Cardiac septum (tissue), 1 donor: ENCODE measurements around the gene CAMK2N1. TPM values are rescaled to one million over a fixed set of nuclear protein-coding genes. Genes with fewer than 3 reads are reported as not detected.
"Not testable (repeated sequence)": the region's sequence is repeated elsewhere in the genome, so short reads cannot be mapped to it uniquely, and the experiment has no call there.

Source experiments
- DNase-seq: peaks from one replicate; pipeline ENCODE4 v3.0.0-alpha.2; 2020; ENCODE audit warnings: low spot score
- intact Hi-C: fragments of 100-400 bp; cut with DNase I; formaldehyde crosslinking; loops from one replicate; pipeline ENCODE4 v1.14.0; 2022
- total RNA-seq: library from RNA; stranded (reverse); fragmentation: NEBNext Ultra II Directional; extraction: Animal tissue kit (Norgen Biotek cat#: 25700); gene quantifications from one replicate; pipeline ENCODE4 v1.2.1, GENCODE V29; 2021
- donor health status: DM: no; HTN: no; CAD: no.

CAMK2N1 gene
- total RNA-seq, 1 donor from 2014 or later, result 11.7 TPM

DNA sequence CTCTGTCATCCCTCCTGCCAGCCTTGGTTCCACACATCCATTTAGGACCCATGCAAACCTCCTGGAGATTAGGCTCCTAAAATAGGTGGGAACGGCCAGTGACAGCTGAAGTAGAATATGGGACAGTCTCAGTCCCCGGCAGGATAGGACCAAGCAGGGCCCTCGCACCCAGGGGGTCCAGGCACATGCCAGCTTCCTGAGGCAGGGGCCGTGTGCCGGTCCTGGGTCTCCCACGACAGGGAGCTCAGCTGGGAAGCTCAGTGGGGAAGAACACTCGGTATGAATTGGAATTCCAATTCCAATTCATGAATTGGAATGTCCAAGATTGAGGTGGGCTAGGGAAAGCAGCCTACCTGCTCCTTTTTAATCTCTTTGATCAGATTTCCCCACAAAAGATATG lies 12.1 kb upstream of the CAMK2N1 start:
- intact Hi-C loops, result no loop called here
- peak; percentile 38 for DNase-seq

DNA sequence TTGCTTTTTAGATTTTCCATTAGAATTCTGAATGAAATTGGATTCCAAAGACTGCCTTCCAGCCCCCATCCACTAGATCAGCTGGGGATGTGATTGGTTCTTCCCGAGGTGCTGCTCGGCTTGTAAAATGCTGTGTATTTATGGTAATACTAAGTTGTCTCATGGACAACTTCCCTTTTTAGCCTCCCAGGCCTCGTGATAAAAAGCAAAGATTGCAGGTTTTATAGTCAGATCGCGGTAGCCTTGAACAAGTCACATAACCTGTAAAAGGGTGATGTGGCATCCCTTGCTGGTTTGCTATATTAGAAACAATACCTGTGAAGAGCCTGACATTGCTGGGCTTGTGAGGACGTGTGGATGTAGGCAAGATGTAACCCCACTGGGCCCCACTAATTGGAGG lies 11.5 kb upstream of the CAMK2N1 start:
- intact Hi-C loops, result no loop called here
- DNase-seq, result peak; percentile 10

DNA sequence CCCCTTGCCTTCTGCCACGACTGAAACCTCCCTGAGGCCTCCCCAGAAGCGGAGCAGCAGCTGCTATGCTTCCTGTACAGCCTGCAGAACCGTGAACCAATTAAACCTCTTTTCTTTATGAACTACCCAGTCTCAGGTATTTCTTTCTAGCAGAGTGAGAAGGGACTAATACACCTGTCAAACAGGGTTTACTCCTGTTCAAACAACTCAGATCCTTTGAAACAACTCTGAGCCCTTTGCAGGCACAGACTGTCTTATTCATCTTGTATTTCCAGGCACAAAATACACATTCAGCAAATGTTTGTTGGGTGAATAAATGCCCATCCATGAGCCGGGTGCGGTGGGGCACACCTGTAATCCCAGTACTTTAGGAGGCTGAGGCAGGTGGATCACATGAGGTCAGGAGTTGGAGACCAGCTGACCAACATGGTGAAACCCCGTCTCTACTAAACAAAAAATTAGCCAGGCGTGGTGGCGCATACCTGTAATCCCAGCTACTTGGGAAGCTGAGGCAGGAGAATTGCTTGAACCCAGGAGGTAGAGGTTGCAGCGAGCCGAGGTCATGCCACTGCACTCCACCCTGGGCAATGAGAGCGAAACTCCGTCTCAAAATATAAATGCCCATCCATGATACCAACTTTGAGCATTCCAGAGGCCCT lies 10.8 kb upstream of the CAMK2N1 start:
- peak; percentile 70 for DNase-seq
- intact Hi-C loops, result not testable (repeated sequence)

DNA sequence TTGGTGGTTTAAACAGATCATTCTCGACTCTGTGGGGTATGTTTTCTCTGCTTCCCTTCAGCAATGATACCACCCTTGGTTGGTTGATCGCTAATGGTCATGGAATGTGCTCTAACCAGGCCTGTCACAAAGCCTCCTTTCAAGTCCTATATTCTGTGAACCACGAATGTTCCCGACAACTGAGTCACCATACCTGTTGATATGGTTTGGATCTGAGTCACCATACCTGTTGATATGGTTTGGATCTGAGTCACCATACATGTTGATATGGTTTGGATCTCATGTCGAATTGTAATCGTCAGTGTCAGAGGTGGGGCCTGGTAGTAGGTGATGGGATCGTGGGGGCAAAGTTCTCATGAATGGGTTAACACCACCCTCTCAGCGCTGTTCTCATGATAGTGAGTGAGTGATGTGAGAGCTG lies 10.2 kb upstream of the CAMK2N1 start:
- DNase-seq, result peak; percentile 31
- intact Hi-C loops, result no loop called here

DNA sequence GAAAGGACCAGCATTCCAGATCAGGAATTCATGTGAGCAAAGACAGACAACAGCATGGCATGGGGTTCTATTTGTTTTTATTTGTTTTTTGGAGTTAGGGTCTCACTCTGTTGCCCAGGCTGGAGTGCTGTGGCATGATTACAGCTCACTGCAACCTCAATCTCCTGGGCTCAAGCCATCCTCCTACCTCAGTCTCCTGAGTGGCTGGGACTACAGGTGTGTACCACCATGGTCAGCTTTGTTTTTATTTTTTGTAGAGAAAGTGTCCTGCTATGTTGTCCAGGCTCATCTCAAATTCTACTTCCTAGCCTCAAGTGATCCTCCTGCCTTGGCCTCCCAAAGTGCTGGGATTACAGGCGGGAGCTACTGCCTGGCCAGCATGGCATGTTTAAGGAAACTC lies 9.7 kb upstream of the CAMK2N1 start:
- DNase-seq, result no peak
- intact Hi-C loops, result no loop called here

DNA sequence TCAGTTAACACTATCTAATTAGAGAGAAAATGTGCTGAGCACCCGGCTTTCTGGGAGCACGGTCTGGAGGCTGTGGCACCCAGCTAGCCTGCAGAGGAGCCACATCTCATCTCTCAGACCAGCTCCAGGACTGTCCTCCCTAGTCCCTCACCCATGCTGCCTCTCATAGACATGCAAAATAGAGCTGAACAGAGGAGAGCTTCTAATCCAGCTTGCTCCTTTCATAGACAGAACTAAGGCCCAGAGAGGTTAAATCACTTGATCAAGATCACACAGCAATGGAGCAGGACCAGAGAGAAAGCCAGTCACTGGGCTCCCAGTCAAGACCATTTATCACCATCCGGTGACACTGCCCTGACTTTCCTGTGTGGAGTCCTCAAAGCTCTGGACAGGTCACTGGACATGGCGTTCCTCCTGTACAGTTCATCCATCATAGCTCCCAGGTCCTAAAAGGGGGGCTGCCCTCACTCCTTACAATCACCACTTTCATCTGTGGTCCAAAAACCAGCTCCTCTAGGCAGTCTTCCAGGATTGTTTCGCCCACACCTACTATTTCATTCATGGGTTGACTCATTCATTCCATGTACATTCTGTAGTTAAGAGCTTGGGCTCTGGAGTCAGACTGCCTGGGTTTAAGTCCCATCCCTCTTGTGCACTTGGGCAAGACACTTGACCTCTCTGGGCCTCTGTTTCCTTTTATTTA lies 8.8 kb upstream of the CAMK2N1 start:
- intact Hi-C loops, result loop anchor here (5.0 kb wide), 2 partner anchors 132 to 522 kb away; no protein-coding TSS in a partner anchor
- DNase-seq, result peak; percentile 29

DNA sequence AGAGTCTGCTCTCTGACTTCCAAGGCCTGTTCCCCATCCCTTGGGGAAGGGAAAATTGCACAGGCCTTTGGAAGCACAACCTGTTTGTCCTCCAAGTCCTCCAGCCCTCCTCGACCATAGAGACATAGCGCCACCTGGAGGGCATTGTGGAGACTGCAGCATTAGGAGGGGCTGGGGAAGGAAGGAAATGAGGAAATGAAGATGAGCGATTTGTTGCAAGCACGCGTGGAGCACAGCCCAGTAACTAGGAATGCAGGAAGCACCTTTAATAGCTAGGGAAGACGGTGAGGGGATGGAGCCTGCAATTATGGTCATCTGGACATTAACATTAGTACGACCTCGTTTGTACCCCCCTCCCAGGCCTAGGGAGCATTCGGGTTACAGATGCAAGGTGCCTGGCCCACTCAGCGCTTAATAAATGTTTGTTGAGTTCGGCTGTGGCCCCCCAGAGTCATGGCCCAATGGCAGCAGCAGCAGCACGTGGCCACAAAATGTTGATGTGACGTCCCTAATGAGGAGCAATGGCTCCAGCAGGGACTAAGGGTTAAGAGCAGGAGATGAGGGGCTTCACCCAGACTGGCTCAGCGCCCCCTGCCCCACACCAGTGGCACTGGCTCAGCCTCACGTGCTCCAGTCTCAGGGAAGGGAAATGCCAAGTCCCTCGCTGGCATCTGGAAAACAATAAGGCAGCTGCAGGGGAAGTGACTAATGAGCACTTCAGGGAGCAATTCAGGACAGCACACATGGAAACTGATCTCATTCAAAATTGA lies 8.0 kb upstream of the CAMK2N1 start:
- DNase-seq, result peak; percentile 90
- intact Hi-C loops, result loop anchor here (2.0 to 5.0 kb wide), 5 partner anchors 117 to 575 kb away; no protein-coding TSS in a partner anchor

DNA sequence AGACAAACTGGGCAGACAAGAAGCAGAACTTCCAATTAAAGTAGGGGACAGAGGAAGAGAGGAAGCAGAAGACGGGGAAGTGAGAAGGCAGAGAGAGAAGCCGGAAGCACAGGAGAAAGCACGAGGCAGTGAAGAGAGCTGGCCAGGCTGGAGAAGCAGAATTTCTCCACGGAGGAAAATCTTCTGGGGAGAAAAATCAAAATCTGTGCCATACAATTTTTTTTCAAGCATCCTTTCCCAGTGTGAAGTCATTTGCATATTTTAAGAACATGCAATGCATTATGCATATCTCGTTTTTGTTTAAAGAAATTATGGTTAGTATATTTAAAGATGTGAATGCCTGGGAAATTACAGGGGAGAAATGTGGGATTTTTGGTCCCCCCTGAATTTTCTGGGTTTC lies 7.3 kb upstream of the CAMK2N1 start:
- intact Hi-C loops, result loop anchor here (2.0 to 5.0 kb wide), 5 partner anchors 117 to 575 kb away; no protein-coding TSS in a partner anchor
- DNase-seq, result no peak

DNA sequence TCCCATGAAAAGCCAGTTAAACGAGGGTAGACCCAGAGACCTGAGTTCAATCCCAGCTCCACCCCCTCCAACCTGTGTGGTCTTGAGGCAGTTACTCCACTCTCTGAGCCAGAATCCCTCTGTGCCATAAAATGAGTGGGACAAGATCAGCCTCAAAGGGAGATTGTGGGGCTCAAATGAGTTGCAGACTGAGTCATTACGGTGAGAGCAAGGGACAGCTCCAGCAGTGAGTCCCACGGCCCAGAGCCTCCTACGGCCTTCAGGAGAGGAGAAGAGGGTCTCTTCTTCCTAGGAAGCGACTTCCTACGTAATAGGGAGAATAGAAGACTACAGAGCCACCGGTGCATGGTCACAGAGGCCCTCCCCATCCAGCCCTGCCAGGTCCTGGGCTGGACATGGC lies 6.7 kb upstream of the CAMK2N1 start:
- intact Hi-C loops, result loop anchor here (2.0 to 5.0 kb wide), 5 partner anchors 116 to 574 kb away; no protein-coding TSS in a partner anchor
- DNase-seq, result no peak

DNA sequence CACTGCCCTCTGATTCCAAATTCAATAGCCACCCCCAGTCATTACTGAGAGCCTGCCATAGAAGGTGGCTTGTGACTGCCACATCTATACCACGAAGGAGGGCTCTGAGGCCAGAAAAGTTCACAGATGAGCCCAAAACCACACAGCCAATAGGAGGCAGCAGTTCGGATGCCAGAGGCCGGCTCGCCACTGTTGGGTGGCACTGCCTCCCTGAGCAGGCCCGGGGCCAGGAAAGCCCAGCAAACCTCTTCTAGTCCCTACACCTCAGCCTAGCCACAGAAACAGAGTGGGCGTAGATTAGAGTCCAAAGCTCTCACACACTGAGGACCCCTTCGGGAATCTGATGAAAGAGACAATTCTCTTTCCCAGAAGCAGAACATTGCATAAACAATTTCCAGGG lies 5.9 kb upstream of the CAMK2N1 start:
- no peak for DNase-seq
- intact Hi-C loops, result loop anchor here (2.0 to 5.0 kb wide), 5 partner anchors 115 to 573 kb away; no protein-coding TSS in a partner anchor

DNA sequence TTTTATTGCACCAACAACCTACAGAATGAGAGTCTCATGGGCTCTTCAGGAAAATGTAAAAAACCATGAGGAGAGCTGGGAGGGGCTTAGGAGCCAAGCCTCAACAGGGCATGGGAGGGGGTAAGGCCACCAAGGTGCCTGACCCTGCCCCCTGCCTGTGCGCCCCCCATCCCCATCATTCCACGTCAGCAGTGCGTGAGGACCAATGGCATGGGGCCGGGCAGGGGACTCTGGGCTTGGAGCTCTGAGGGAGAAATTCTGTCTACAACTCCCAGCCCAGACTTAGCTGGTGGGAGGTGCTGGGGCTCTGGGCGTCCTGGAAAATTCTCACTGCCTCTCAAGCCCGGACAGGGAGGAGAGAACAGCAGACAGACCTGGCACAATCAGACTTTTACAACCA lies 5.2 kb upstream of the CAMK2N1 start:
- intact Hi-C loops, result loop anchor here (5.0 kb wide), 2 partner anchors 129 to 519 kb away; no protein-coding TSS in a partner anchor
- no peak for DNase-seq

DNA sequence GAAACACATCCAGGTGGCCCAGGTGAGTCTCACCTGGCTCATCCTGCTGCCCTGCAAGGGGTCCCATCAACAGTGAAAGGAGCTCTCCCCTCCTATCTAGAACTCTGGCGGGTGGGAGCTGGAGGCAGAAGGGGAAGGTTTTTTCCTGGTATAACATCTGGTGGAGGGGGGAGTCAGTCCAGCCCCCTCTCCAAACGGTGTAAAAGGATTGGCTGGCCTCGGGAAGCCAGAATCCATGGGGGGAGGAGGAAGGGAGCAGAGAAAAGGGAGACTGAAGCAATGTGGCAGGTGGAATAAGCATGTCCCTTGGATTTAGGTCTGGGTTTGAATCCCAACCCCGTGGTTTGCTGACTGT lies 1.2 kb upstream of the CAMK2N1 start:
- intact Hi-C loops, result loop anchor here (10.0 kb wide), 1 partner anchor 412 kb away; the partner anchor contains the start of gene PLA2G5
- no peak for DNase-seq

DNA sequence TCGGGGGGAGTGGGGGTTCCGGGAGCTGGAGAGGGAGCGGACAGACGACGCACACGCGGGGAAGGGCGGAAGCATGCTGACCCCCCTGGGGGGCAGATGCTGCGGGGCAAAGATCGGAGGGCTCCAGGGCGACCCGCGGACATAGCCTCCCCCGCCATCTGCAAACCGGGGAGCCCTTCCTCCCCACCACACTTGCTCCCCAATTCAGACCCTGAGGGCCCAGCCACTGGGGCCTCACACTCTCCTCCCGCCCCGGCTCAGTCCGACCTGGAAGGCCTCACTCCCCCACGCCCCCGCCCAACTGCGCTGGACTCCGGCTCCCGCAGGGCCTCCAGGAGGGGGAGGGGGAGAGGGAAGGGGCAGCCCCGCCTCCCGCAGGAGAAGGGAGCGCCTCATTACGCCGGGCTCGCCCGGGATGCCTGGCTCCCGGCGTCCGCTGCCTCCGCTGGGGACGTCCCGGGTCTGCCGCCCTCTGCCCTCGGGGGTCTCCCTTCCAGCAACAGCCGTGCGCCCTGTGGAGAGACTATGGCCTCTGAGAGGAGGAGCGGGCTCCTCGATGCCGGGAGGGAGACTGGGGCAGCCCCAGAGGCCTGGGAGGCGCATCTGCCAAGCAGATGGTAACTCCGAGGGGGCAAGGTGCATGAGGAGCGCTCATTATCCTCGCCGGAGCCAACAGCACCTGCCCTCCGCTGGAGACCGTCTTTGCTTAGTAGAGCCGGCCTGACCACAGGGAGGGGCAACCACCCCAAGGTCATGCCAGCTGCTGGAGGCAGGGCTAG lies 636 bp upstream of the CAMK2N1 start:
- DNase-seq, result peak; percentile 74

DNA sequence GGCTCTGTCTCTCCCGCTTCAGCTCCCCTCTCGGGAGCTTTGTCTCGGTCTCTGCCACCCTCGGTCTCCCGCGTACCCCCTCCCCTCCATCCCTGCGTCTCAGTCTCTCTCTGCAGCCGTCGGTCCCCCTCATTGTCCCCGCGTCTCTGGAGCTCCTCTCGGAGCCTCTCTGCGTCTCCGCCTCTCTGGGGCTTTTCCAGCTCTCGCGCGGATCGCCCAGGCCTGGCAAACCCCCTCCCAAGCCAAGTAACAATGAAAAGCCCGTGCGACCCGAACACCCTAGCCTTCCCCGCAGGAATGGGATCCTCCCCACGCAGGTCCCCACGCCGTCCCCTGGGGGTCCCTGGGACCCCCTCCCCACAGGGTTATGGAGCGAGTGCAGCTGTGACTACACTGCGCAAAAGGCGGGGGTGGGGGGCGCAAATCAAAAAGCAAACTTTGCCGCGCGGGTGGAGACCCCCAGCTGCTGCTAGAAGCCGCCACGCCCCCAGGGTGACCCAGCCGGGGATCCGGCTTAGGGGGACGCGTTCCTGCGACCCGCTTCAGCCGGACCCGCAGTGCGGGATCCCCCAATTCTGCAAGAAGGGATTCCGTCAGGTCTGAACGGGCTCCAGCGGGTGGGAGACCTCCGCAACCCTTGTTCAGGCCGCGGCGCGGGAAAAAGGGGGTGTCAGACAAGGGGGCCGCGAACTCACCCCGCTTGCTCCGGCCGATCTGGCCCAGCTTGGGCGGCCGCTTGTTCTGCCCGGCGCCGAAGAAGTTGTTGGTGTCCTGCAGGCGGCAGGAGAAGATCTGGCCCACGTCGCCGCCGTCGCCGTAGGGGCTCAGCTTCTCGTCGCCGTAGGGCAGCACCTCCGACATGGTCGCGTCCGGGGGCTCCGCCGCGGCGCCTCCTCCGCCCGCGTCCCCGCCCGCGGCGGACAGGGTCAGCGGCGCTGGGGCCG lies 1.2 kb downstream of the CAMK2N1 start:
- intact Hi-C loops, result loop anchor here (10.0 kb wide), 1 partner anchor 410 kb away; the partner anchor contains the start of gene PLA2G5
- DNase-seq, result no peak

More for the DNA sequence above, 636 bp upstream of the CAMK2N1 start:
- intact Hi-C loops, result loop anchor here (10.0 kb wide), 1 partner anchor 412 kb away; the partner anchor contains the start of gene PLA2G5

DNA sequence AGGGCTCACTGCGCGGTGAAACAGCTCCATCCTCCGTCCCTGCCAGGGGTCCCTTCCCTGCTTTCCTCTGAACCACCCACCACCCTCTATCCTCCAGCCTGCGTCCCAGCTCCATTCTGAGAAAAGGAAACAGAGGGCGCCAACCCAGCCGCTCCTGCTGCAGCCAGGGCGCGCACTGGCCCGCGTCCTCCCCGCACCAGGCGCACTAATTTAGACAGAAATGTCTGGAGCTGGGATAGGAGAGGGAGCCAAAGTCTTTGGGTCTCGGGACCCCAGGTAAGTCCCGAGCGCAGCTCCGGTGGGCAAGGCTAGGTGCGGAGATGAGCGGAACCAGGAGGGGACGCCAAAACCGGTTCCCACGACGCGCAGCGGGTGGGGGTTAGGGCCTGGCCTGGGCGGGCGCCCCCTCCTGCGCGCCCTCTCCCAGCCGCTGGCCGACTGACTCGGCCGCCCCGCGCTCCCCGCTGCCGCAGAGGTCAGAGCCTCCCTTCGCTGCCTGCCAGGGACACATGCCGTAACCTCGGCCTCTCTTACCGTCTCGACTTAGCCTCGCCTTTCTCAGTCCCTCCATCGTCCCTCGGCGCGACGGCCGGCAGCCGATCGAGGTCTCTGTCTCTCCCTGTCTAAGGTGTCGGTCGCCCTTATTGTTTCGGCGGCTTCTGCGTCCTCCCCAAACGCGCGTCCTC lies 2.0 kb downstream of the CAMK2N1 start:
- no peak for DNase-seq
- intact Hi-C loops, result loop anchor here (10.0 kb wide), 1 partner anchor 409 kb away; the partner anchor contains the start of gene PLA2G5

DNA sequence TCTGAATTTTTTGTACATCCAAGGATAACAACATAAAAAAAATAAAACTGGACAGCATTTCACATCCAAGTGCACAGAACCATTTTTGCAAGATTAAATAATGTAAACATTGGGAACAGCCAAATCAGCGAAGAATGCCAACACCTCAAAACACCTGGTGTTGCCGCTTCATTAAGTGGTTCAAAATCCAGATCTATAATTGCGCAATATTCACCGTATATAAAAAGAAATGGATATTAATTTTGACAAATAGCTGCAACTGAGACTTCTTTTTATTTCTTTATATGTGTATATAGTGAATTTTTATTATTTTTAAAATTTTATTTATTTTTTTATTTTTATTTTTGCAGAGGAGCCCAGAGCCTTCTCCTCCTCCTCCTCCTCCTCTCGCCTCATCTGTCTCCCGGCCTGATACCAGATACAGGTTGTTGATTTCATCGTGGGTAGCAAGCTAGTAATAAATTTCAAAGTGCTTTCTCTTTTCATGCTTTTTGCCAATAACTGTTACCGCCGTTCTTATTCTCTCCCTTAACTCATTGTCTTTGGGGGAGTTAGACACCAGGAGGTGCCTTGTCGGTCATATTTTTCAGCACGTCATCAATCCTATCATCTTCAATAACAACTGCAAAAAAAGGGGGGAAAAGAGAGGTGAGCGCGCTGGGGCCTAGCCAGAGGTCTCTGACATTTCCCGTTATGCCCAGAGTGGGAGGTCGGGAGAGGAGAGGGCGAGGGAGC lies 2.7 kb downstream of the CAMK2N1 start:
- DNase-seq, result no peak
- intact Hi-C loops, result loop anchor here (10.0 kb wide), 1 partner anchor 408 kb away; the partner anchor contains the start of gene PLA2G5
